Measurements from ENCODE around the gene CDK1.

GRCh38 chr10:60789340-60789739 is 11.1 kb downstream of the CDK1 start:
- TF ChIP-seq, protein P1, sequence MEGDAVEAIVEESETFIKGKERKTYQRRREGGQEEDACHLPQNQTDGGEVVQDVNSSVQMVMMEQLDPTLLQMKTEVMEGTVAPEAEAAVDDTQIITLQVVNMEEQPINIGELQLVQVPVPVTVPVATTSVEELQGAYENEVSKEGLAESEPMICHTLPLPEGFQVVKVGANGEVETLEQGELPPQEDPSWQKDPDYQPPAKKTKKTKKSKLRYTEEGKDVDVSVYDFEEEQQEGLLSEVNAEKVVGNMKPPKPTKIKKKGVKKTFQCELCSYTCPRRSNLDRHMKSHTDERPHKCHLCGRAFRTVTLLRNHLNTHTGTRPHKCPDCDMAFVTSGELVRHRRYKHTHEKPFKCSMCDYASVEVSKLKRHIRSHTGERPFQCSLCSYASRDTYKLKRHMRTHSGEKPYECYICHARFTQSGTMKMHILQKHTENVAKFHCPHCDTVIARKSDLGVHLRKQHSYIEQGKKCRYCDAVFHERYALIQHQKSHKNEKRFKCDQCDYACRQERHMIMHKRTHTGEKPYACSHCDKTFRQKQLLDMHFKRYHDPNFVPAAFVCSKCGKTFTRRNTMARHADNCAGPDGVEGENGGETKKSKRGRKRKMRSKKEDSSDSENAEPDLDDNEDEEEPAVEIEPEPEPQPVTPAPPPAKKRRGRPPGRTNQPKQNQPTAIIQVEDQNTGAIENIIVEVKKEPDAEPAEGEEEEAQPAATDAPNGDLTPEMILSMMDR (conservative IDR thresholded peaks at IDR 0.05) = no peak
- no peak for TF ChIP-seq ZFX (IDR thresholded peaks at IDR 0.05)

All from C4-2B (cell line).